Measurements from ENCODE around the gene GNAQ.

GRCh38 chr9:78026416-78026815 is 5.2 kb downstream of the GNAQ start:
- TF ChIP-seq CTCF (conservative IDR thresholded peaks at IDR 0.05) = no peak
- no peak for TF ChIP-seq ZFX (IDR thresholded peaks at IDR 0.05)
